ENCODE results near the gene MYL9.

The MYL9 gene

GRCh38 chr20:36526521-36527011, 14.8 kb upstream of the MYL9 start:
- DNase-seq (ENCODE audit: low read depth) = no peak

DNA sequence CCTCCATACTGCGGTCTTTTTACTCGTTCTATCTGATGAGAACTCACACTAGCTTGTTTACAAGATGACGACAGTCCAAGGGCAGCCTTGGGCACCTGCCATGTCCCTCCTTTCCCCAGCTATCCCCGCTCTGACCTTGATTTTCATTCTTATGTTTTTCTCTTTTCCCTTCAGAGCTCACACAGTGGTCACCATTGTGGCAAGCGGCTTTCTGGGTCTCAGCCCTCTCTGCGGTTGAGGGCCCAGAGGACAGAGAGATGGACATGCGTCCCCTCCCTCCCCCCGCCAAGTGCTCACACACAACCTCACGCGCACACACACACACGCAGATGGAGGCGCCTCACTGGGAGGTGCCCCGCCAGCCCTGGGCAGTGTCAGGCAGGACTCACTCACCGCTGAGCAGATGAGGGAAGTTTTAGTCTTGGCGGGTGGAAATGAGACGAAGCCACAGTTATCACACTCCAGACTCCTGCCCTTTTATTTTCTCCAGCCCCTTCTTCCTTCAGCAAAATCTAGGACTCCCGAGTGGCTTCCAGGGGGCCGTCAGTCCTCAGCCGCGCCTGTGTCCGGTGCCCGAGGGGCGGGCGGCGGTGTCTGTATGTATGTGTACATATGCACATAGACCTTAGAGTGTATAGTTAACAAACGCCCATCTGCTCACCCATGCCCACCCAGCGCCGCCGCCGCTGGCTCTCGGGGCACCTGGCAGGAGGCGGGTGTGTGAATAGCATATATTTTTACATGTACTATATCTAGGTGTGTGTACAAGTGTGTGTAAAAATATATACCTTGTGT, 13.8 kb upstream of the MYL9 start:
- DNase-seq (ENCODE audit: low read depth) = no peak

GRCh38 chr20:36528176-36528874, 13.0 kb upstream of the MYL9 start:
- no peak for DNase-seq (ENCODE audit: low read depth)

- no peak for DNase-seq (ENCODE audit: low read depth)
Observed at GRCh38 chr20:36528875-36529417, 12.4 kb upstream of the MYL9 start.

DNA sequence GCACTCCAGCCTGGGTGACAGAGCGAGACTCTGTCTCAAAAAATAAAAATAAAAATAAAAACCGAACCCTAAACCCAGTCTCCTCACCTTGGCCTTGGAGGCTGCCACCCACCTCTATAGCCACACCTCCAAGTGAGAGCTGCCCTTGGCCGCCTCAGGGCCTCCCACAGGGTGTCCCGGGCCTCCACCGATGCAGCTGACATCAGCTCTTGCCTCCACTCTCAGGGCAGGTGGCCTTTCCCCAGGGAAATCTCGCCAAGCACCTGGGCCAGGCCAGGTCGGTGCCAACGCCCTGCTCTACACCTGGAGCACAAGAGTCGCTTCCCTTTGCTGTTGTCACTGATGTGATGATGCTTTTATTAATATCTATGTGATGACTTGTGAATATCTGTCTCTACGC, 8.9 kb upstream of the MYL9 start:
- DNase-seq (ENCODE audit: low read depth) = no peak

- no peak for DNase-seq (ENCODE audit: low read depth)
Observed at GRCh38 chr20:36532822-36533221, 8.5 kb upstream of the MYL9 start.

DNA sequence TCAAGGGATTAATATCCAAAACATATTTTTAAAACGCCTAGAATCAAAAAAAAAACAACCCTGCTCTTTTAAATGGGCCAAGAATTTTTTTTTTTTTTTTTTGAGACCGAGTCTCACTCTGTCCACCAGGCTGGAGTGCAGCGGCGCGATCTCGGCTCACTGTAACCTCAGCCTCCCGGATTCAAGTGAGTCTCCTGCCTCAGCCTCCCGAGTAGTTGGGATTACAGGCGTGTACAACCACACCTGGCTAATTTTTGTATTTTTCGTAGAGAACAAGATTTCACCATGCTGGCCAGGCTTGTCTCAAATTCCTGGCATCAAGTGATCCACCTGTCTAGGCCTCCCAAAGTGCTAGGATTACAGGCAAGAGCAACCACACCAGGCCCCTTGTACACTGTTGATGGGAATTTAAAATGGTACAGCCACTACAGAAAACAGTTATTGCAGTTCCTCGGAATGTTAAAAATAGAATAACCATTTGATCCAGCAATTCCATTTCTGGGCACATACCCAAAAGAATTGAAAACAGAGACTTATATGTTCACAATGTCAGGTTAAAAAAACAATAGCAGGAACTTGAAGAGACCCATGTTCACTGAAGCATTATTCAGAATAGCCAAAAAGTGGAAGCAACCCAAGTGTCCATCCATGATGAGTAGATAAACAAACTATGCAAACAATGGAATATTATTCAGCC, 3.1 kb upstream of the MYL9 start:
- DNase-seq (ENCODE audit: low read depth) = no peak

DNA sequence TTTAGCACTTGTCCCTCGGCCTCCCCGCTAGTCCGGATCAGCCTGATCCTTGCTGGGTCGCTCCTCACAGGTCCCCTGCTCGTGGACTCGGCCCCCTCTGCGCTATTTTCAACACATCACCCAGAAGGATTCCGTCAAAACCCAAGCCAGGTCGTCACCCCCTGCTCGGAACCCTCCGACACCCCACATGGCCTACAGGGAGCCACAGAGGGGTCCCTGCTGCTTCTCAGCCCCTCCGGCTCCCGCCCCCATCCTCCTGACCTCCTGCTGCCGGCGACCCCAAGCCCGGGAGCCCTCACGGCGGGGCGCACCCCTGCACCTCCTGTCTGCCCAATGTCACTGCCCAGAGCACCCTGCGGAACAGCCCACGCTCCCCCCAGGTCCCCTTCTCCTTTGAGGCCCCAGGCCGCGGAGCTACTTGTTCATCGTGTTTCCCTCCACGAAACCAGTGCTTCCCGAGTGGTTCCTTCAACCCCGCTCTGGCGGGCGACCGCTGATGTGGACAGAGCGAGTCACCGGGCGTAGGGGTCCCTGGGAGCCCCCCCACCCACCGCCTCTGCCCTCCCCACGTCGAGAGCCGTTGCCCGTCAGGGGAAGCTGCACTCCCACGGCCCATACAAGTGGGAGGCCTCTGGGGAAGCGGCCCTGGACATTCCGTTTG, 638 bp upstream of the MYL9 start:
- no peak for DNase-seq (ENCODE audit: low read depth)

DNA sequence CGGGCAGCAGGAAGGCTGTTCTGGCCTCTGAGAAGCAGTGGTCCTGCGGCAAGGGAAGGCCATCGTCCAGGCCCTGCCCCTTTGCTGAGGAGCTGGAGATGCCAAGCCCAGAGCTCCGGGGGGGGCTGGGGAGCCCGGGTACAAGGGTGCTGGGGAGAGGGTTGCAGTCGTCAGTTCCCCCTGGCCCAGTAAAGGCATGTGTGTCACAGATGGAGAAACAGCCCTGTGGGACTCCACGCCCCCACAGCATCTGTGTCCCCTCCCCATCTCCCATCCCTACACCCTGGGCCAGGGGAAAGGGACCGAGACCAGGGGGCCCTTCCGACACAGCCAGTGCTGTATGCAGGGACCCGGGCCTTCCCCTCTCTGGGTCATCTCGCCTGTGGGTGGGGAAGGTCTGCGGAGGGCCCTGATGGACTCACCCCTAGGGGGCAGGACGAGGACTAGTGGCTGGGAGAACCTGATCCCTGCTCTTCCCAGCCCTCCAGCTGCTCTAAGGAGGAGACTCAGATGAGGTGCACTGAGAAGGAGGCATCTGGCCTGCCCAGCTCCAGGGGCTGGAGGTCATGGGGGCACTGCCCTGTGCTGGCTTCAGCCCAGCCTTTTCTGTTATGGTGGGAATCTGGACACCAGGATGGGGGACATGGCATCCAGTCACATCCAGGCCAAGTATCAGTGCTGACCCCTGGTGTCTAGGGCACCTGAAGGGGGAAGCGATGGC, 609 bp downstream of the MYL9 start:
- no peak for DNase-seq (ENCODE audit: low read depth)

- no peak for DNase-seq (ENCODE audit: low read depth)
Observed at GRCh38 chr20:36542516-36543183, 1.3 kb downstream of the MYL9 start.

DNA sequence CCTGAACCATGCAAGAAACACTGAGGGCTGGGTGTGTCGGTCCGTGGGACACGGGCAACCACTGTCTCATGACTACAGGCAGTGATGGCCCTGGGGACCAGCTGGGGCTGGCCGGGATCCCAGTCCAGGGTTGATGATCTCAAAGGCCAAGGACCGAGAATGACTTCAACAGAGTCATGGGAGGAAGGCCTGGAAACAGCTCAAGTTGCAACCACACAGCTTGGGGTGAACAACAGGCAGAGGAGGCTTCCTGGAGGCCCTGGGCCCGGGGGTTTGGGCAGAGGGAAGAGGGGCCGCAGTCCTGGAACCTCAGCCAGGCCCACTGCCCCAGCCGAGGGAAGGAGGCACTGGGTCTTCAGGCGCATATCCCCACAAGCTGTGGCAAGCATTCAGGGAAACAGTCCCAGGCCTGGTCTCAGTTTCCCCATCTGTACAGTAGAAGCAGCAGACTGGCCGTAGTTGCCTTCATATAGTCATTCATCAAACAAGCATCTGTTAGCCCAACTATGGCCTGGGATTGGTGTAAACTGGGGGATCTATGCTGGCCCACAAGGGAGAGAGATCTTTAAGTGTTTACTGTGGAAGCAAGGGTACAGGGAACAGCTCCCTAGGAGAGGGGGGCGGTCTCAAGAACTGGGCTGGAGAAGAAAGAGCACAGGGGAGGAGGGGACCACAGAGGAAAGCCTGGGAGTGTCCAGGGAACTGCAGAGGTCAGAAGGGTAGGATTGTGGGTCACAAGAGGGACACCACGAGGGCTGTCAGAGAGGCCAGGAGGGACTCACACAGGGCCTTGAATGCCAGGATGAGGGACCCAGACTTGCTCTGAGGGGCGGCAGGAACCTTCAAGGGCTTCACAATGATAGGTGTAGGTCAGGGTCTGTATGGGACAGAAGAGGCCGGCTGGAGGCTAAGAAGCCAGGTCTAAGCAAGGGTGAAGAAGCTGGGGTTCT, 2.1 kb downstream of the MYL9 start:
- no peak for DNase-seq (ENCODE audit: low read depth)

DNA sequence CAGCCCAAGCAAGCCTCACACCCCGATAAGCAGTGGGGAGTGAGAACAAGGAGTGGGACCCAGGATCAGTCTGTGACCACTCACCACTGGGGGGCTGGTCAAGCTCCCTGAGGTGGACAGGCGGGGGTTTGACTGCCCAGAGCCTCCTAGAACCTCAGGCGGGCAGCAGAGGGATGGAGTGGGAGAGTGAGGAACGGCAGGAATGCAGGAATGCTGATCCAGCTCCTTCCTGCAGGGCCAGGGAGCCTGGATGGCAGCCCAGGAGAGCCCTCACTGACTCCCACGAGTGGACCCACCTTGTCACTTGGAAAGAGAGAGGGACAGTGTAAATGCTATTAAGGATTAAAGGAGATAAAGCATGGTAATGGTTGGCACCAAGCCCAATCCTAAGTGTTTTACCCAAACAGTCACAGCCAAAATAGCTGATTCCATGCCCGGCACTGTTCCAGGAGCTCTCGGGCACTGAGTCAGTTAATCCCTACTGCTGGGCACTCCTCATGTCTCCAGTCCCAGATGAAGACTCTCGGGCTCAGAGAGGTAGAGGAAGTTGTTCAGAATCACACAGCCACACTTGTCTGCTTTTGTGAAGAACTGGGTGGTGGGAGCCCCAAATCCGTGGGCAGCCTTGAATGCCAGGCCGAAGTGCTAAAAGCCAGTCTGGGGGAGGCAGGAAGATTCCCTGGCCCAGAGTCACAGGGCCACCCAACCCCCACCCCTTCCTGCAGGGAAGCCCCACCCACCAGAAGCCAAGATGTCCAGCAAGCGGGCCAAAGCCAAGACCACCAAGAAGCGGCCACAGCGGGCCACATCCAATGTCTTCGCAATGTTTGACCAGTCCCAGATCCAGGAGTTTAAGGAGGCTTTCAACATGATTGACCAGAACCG, 3.1 kb downstream of the MYL9 start:
- no peak for DNase-seq (ENCODE audit: low read depth)

DNA sequence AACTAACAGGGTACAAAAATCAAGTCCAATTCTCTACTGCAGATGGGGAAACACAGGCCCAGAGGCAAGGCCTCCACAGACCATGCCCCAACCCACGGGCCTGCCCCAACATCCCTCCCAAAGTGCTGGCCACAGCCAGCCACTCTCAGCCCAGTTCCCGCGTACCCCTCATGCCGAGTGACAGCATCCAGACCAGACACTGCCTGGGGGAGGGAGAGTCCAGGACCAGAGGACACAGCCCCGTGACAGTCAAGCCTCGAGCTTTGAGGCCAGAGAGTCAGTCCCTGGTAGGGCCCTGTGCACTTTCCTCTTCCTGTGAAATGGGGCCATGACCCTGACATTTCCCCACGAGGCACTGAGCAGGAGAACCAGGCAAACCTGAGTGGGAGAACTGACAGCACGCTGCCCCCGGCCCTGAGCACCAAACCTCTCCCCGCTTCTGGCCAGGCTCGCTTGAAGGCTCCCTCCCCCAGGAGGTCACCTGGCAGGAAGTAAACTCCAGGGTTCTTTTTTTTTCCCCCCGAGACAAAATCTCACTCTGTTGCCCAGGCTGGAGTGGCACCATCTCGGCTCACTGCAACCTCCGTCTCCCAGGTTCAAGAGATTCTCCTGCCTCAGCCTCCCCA, 4.9 kb downstream of the MYL9 start:
- DNase-seq (ENCODE audit: low read depth) = no peak

DNA sequence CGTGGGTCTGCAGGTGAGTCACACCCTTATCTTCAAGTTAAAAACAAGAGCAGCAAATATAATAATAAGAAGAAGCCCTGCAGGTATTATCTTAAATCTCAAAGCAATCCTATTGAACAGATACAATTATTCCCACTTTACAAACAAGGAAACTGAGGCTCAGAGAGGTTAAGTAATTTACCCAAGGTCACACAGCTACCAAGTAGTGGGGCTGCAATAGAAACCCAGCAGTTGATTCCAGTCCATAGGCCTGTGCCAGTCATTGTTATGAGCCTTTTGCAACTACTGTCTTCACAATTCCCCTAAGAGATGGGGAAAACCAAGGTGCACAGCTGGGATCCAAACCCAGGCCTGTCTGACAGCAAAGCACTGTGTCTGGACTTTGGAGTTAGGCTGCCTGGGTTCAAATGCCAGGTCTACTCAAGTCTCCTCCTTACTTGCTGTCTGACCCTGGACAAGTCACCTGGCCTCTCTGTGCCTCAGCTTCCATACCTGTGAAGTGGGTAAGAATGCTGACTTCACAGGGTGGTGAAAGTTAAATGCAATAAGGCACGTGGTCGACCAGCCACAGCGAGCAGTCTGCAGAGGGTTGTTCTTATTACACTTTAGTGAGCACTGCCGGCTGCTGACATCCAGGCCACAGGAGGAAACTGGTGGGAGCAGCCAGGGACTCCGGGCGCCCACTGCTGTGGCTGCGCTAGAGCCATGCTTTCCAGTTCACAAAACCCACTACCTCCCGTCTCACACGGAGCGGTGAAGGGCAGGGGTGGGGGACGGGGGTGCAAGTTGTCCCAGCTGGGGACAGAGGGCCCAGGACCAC, 6.1 kb downstream of the MYL9 start:
- no peak for DNase-seq (ENCODE audit: low read depth)

GRCh38 chr20:36548006-36548315, 6.6 kb downstream of the MYL9 start:
- no peak for DNase-seq (ENCODE audit: low read depth)

DNA sequence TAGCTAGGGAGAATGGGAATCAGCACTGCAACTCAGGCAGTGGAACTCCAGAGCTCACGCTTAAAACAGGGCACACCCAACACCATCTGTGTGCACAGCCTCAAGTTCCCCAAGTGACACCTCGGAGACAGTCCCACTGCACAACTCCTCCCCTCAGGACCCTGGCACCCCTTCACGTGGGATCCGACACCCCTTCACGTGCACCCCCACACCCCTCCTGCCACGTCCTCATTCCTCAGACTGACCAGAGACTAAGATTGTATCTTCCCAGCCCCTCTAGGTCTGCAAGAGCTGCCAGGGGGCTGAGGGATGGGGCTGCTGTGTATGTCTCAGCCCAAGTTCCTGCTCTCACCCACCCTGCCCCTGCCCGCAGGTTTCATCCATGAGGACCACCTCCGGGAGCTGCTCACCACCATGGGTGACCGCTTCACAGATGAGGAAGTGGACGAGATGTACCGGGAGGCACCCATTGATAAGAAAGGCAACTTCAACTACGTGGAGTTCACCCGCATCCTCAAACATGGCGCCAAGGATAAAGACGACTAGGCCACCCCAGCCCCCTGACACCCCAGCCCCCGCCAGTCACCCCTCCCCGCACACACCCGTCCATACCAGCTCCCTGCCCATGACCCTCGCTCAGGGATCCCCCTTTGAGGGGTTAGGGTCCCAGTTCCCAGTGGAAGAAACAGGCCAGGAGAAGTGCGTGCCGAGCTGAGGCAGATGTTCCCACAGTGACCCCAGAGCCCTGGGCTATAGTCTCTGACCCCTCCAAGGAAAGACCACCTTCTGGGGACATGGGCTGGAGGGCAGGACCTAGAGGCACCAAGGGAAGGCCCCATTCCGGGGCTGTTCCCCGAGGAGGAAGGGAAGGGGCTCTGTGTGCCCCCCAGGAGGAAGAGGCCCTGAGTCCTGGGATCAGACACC, 7.6 kb downstream of the MYL9 start:
- DNase-seq (ENCODE audit: low read depth) = no peak

- DNase-seq (ENCODE audit: low read depth) = no peak
Observed at GRCh38 chr20:36549628-36549941, 8.3 kb downstream of the MYL9 start.

Data from stimulated activated CD8-positive, alpha-beta memory T cell treated with anti-CD3 and anti-CD28 coated beads, Interleukin-7, amount 100 ng/mL, for 24 hours (primary cell).